LNCAP (cell line): Measurements from ENCODE around the gene LRSAM1.

Source experiments
- CTCF ChIP-seq: fragments of 450-650 bp; IDR thresholded peaks from 2 replicates; pipeline ENCODE4 v1.5.1; 2017; ENCODE audit warnings: mild to moderate bottlenecking

Gene LRSAM1

GRCh38 chr9:127495884-127496555 is 44.7 kb downstream of the LRSAM1 start:
- TF ChIP-seq CTCF = no peak

GRCh38 chr9:127496974-127497373 is 45.7 kb downstream of the LRSAM1 start:
- no peak for TF ChIP-seq CTCF

GRCh38 chr9:127497656-127498290 is 46.5 kb downstream of the LRSAM1 start:
- TF ChIP-seq CTCF = no peak

GRCh38 chr9:127498298-127498697 is 47.0 kb downstream of the LRSAM1 start:
- no peak for TF ChIP-seq CTCF

GRCh38 chr9:127500399-127500798 is 49.1 kb downstream of the LRSAM1 start:
- no peak for TF ChIP-seq CTCF

- no peak for TF ChIP-seq CTCF
Measured at GRCh38 chr9:127500862-127501261, 49.6 kb downstream of the LRSAM1 start.

- TF ChIP-seq CTCF = no peak
Measured at GRCh38 chr9:127501821-127502343, 50.6 kb downstream of the LRSAM1 start.
